H1 (cell line): ENCODE data around the gene POU3F1. TPM values are rescaled to one million over a fixed set of nuclear protein-coding genes. Genes with fewer than 3 reads are reported as not detected.

Source experiments
- CTCF ChIA-PET: fragments of 300-600 bp; sonication (Branson Sonifier 250); formaldehyde crosslinking; loops from one replicate; lab custom pipeline; 2021; ENCODE audit not compliant: partially characterized antibody; lab: Charles Lee
- POLR2A ChIA-PET: fragments of 300-600 bp; sonication (Branson Sonifier 250); formaldehyde crosslinking; loops from one replicate; lab custom pipeline; 2021; ENCODE audit warnings: inconsistent platforms; ENCODE audit not compliant: partially characterized antibody; lab: Charles Lee
- DNase-seq, 2 experiments: peaks; one replicate each; pipeline versions ENCODE4 v3.0.0 to v3.0.0-alpha.2; 2010 to 2022; ENCODE audit warnings: low spot score in 2 of 2, low read depth in 1 of 2, mixed read lengths in 1 of 2
- FAIRE-seq: peaks from 2 replicates; lab custom pipeline; 2011; peaks lifted over from hg19 to GRCh38; lab: Jason Lieb, UNC
- H2AFZ ChIP-seq: 2 replicates; pipeline ENCODE4 v1.8.1; 2012; ENCODE audit warnings: low read length, inconsistent platforms
- H2AK5ac ChIP-seq: 2 replicates; pipeline ENCODE4 v1.6.1; 2013; ENCODE audit warnings: low read depth, low read length
- H2BK120ac ChIP-seq: replicated peaks from 2 replicates; pipeline ENCODE3; 2013; ENCODE audit warnings: low read depth, low read length, inconsistent platforms
- H2BK12ac ChIP-seq: 2 replicates; pipeline ENCODE4 v1.6.1; 2013; ENCODE audit warnings: low read depth, low read length
- H2BK15ac ChIP-seq: 2 replicates; pipeline ENCODE4 v1.6.1; 2013; ENCODE audit warnings: low read length
- H2BK20ac ChIP-seq: 2 replicates; pipeline ENCODE4 v1.6.1; 2013; ENCODE audit warnings: low read length
- H2BK5ac ChIP-seq: 2 replicates; pipeline ENCODE4 v1.6.1; 2013; ENCODE audit warnings: low read depth, low read length
- H3K14ac ChIP-seq: 2 replicates; pipeline ENCODE4 v1.6.1; 2013; ENCODE audit warnings: inconsistent platforms; ENCODE audit not compliant: insufficient read length
- H3K18ac ChIP-seq: 2 replicates; pipeline ENCODE4 v1.6.1; 2013; ENCODE audit warnings: low read length; ENCODE audit errors: extremely low read depth
- H3K23ac ChIP-seq: 2 replicates; pipeline ENCODE4 v1.6.1; 2013; ENCODE audit warnings: inconsistent platforms; ENCODE audit not compliant: insufficient read length
- H3K23me2 ChIP-seq: 2 replicates; pipeline ENCODE4 v1.6.1; 2013; ENCODE audit warnings: low read depth, low read length
- H3K27ac ChIP-seq: 2 replicates; pipeline ENCODE4 v1.6.1; 2011; ENCODE audit warnings: low read depth, low read length, inconsistent platforms
- H3K27me3 ChIP-seq, 4 experiments: replicated peaks in 1 of 4; 1 replicate in 1 of 4; 2 replicates in 3 of 4; pipeline versions ENCODE4 v1.6.1 to v1.8.1; 2011 to 2013; ENCODE audit warnings: low read length in 3 of 4, mild to moderate bottlenecking in 3 of 4, inconsistent platforms in 2 of 4, mixed read lengths in 2 of 4, moderate library complexity in 1 of 4; ENCODE audit not compliant: control insufficient read depth in 3 of 4, insufficient read depth in 3 of 4; ENCODE audit errors: extremely low read depth in 1 of 4
- H3K36me3 ChIP-seq, 4 experiments: 2 replicates each; pipeline versions ENCODE4 v1.6.1 to v1.8.1; 2011 to 2013; ENCODE audit warnings: mild to moderate bottlenecking in 4 of 4, low read length in 3 of 4, moderate library complexity in 2 of 4, control low read depth in 1 of 4, inconsistent platforms in 1 of 4; ENCODE audit not compliant: insufficient read depth in 4 of 4, control insufficient read depth in 2 of 4
- H3K4ac ChIP-seq: replicated peaks from 2 replicates; pipeline ENCODE3; 2013; ENCODE audit warnings: low read length, low read depth, mixed read lengths, inconsistent platforms; ENCODE audit not compliant: insufficient read length
- H3K4me1 ChIP-seq, 4 experiments: replicated peaks in 1 of 4; 1 replicate in 1 of 4; 2 replicates in 3 of 4; pipeline versions ENCODE4 v1.6.1 to v1.8.1; 2011 to 2013; ENCODE audit warnings: low read length in 3 of 4, inconsistent platforms in 2 of 4, mixed read lengths in 1 of 4; ENCODE audit not compliant: insufficient read depth in 4 of 4, control insufficient read depth in 3 of 4
- H3K4me2 ChIP-seq, 2 experiments: 2 replicates each; pipeline versions ENCODE4 v1.6.1 to v1.8.1; 2011 to 2013; ENCODE audit warnings: low read depth in 2 of 2, low read length in 2 of 2, control low read depth in 1 of 2, inconsistent platforms in 1 of 2, mild to moderate bottlenecking in 1 of 2; ENCODE audit not compliant: insufficient read depth in 1 of 2
- H3K4me3 ChIP-seq, 4 experiments: fragments of 200-600, 300-600 bp in 1 of 4; sonication (generic), shearing (Covaris generic), sonication (Bioruptor Twin) in 1 of 4; 2 replicates each; pipeline versions ENCODE4 v1.5.1 to v1.8.1; 2011 to 2016; ENCODE audit warnings: low read length in 4 of 4, low read depth in 3 of 4, control low read depth in 2 of 4, inconsistent platforms in 2 of 4, mild to moderate bottlenecking in 2 of 4, mixed read lengths in 1 of 4, moderate library complexity in 1 of 4; ENCODE audit not compliant: insufficient read depth in 2 of 4; ENCODE audit errors: extremely low read depth in 1 of 4
- H3K56ac ChIP-seq: replicated peaks from 2 replicates; pipeline ENCODE3; 2013; ENCODE audit warnings: low read depth, mild to moderate bottlenecking, mixed read lengths, low read length, inconsistent platforms; ENCODE audit not compliant: insufficient read length
- H3K79me1 ChIP-seq: 2 replicates; pipeline ENCODE4 v1.6.1; 2013; ENCODE audit warnings: low read depth, low read length, control low read depth
- H3K79me2 ChIP-seq, 2 experiments: 2 replicates each; pipeline versions ENCODE4 v1.6.1 to v1.8.1; 2012 to 2013; ENCODE audit warnings: low read length in 2 of 2, mild to moderate bottlenecking in 2 of 2, inconsistent platforms in 1 of 2; ENCODE audit not compliant: insufficient read depth in 2 of 2, control insufficient read depth in 1 of 2
- H3K9ac ChIP-seq, 4 experiments: replicated peaks in 1 of 4; 1 replicate in 1 of 4; 2 replicates in 3 of 4; pipeline versions ENCODE4 v1.6.1 to v1.8.1; 2011 to 2013; ENCODE audit warnings: low read depth in 3 of 4, low read length in 3 of 4, control low read depth in 2 of 4, mild to moderate bottlenecking in 2 of 4, moderate library complexity in 2 of 4, inconsistent platforms in 1 of 4; ENCODE audit errors: extremely low read depth in 1 of 4
- H3K9me3 ChIP-seq, 2 experiments: 2 replicates each; pipeline versions ENCODE4 v1.6.1 to v1.8.1; 2012 to 2013; ENCODE audit warnings: mild to moderate bottlenecking in 2 of 2, moderate library complexity in 2 of 2, control low read depth in 1 of 2, inconsistent platforms in 1 of 2, low read depth in 1 of 2, low read length in 1 of 2, mixed read lengths in 1 of 2; ENCODE audit not compliant: insufficient read depth in 2 of 2
- H4K20me1 ChIP-seq, 2 experiments: replicated peaks in 1 of 2; 2 replicates each; pipeline versions ENCODE3 to v1.8.1; 2011 to 2013; ENCODE audit warnings: inconsistent platforms in 2 of 2, low read length in 2 of 2, mild to moderate bottlenecking in 1 of 2; ENCODE audit not compliant: insufficient read depth in 2 of 2, control insufficient read depth in 1 of 2
- H4K5ac ChIP-seq: 2 replicates; pipeline ENCODE4 v1.6.1; 2013; ENCODE audit warnings: low read length, low read depth, mixed read lengths, inconsistent platforms; ENCODE audit not compliant: insufficient read length
- H4K8ac ChIP-seq: 2 replicates; pipeline ENCODE4 v1.8.0; 2013; ENCODE audit warnings: mild to moderate bottlenecking, moderate library complexity, low read length, inconsistent platforms; ENCODE audit not compliant: insufficient read depth; ENCODE audit errors: extremely low read depth
- H4K91ac ChIP-seq: replicated peaks from 2 replicates; pipeline ENCODE3; 2013; ENCODE audit warnings: low read length, mixed read lengths, inconsistent platforms; ENCODE audit not compliant: insufficient read length
- CEBPB ChIP-seq: IDR thresholded peaks from 2 replicates; pipeline ENCODE4 v1.6.1; 2012; ENCODE audit warnings: low read depth, low read length
- KDM4A ChIP-seq: IDR thresholded peaks from one replicate; pipeline ENCODE4 v1.7.1; 2012; ENCODE audit warnings: low read depth, mild to moderate bottlenecking, moderate library complexity, low read length, inconsistent platforms; ENCODE audit not compliant: severe bottlenecking
- POLR2A ChIP-seq, 2 experiments: IDR thresholded peaks; 1 replicate in 1 of 2; 2 replicates in 1 of 2; pipeline ENCODE4 v1.6.1; 2011; ENCODE audit warnings: low read depth in 2 of 2, low read length in 2 of 2, mild to moderate bottlenecking in 2 of 2; ENCODE audit errors: control extremely low read depth in 1 of 2
- SIX5 ChIP-seq: IDR thresholded peaks from 2 replicates; pipeline ENCODE4 v1.6.1; 2011; ENCODE audit warnings: mild to moderate bottlenecking, low read depth, low read length
- TAF1 ChIP-seq: IDR thresholded peaks from 2 replicates; pipeline ENCODE4 v1.6.1; 2011; ENCODE audit warnings: mild to moderate bottlenecking, low read depth, low read length
- WGBS, 2 experiments: shearing (Covaris generic) in 1 of 2; methylation state at CpG; one replicate each; pipeline versions ENCODE4 v1.1.6 to v1.1.7; 2013 to 2015; ENCODE audit warnings: low lambda C conversion rate in 2 of 2, mixed read lengths in 2 of 2, inconsistent platforms in 1 of 2, low coverage in 1 of 2, missing lambda C conversion rate in 1 of 2; ENCODE audit not compliant: insufficient replicate concordance in 2 of 2, insufficient coverage in 1 of 2, insufficient read length in 1 of 2; ENCODE audit errors: extremely low coverage in 1 of 2, missing lambda C conversion rate in 1 of 2; 5-methylcytosine and 5-hydroxymethylcytosine counted together
- polyA plus RNA-seq, 7 experiments: library from polyadenylated mRNA; depleted of rRNA in 3 of 7; stranded (reverse) in 5 of 7; unstranded in 2 of 7; fragments of >200 nt in 5 of 7; fragments of 200-250 nt in 2 of 7; gene quantifications; 1 replicate in 5 of 7; 2 replicates in 1 of 7; 4 replicates in 1 of 7; pipeline versions ENCODE4 v1.2.1 to v1.2.3, GENCODE V29; 2011 to 2013; ENCODE audit warnings: missing spikeins in 2 of 7, mixed read lengths in 2 of 7
- total RNA-seq: library from RNA; stranded (reverse); fragmentation: NEBNext Ultra II Directional; extraction: Animal tissue kit (Norgen Biotek cat#: 25700); gene quantifications from 2 replicates; pipeline ENCODE4 v1.2.1, GENCODE V29; 2021
- TF ChIP-seq, protein P1 (sequence below), 3 experiments: IDR thresholded peaks; 1 replicate in 2 of 3; 2 replicates in 1 of 3; pipeline versions ENCODE4 v1.5.1 to v1.6.1; 2011; ENCODE audit warnings: low read length in 3 of 3, mild to moderate bottlenecking in 3 of 3, inconsistent platforms in 2 of 3, low read depth in 1 of 3, moderate library complexity in 1 of 3; ENCODE audit not compliant: insufficient read depth in 1 of 3; ENCODE audit errors: control extremely low read depth in 1 of 3

Gene POU3F1
- total and polyA plus RNA-seq, 2 of the 8 experiments (the other 6 are each of a cell fraction or from before 2014, with no cell fraction given) = 4.2 to 10.8 TPM

DNA sequence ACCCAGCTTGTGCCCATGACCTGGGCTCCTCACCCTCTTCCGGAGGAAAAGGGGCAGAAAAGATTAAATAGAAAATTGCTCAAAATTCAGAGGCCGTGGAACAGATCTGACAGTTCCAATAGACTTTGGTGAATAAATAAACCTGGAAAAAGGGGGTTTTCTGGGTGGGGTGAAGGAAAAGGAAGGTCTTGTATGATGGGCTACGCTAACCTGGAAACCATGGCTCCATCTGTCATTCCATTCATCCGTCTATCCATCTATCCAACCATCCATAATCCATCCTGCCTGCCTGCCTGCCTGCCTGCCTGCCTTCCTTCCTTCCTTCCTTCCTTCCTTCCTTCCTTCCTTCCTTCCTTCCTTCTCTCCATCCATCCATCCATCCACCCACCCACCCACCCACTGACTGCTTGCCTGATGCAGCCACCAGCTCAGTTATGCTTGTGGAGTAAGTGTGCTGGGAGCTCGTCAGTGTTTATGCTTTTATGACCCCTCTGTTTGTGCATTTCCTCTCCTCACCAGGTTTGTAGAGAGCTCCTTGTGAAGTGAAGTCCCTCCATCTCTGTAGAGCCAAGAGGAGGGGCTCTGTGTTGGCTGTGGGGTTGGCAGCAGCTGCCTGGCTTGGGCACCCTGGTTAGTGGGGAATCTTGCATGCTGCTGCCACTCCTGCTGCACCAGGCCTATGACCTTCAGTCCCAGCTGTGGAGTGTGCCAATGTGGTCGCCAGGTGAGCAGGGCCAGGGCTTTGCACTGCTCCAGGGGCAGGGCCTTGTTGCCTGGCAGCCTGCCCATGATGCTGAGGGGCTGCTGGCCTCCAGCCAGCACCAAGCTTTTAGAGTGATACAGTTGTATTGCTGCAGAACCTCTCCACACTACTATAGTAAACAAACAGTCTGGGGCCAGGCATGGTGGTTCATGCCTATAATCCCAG, 16.0 kb upstream of the POU3F1 start:
- no peak overlapping the region for H3K27ac ChIP-seq
- no peak for TF ChIP-seq CEBPB
- no peak for TF ChIP-seq TAF1
- TF ChIP-seq POLR2A (IDR thresholded peaks at IDR 0.05; ENCODE audit: control extremely low read depth in 1 of 2, low read depth in 2 of 2, low read length in 2 of 2) = no peak
- TF ChIP-seq KDM4A = no peak
- TF ChIP-seq, protein P1, sequence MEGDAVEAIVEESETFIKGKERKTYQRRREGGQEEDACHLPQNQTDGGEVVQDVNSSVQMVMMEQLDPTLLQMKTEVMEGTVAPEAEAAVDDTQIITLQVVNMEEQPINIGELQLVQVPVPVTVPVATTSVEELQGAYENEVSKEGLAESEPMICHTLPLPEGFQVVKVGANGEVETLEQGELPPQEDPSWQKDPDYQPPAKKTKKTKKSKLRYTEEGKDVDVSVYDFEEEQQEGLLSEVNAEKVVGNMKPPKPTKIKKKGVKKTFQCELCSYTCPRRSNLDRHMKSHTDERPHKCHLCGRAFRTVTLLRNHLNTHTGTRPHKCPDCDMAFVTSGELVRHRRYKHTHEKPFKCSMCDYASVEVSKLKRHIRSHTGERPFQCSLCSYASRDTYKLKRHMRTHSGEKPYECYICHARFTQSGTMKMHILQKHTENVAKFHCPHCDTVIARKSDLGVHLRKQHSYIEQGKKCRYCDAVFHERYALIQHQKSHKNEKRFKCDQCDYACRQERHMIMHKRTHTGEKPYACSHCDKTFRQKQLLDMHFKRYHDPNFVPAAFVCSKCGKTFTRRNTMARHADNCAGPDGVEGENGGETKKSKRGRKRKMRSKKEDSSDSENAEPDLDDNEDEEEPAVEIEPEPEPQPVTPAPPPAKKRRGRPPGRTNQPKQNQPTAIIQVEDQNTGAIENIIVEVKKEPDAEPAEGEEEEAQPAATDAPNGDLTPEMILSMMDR (IDR thresholded peaks at IDR 0.05; ENCODE audit: control extremely low read depth in 1 of 3, insufficient read depth in 1 of 3, low read depth in 1 of 3, low read length in 3 of 3) = no peak
- TF ChIP-seq SIX5 = no peak
- TF ChIP-seq, all 59 proteins: peak for 0
- Histone ChIP-seq H2BK5ac (no peak overlapping the region), H3K9me3 (no peaks in the 10 kb centered on the region), H3K23me2 (no peaks in the 10 kb centered on the region), H3K79me1 (peaks cover 6% of the 10 kb centered on the region; the same call in 1 of the 2 replicates), H2BK12ac (no peak overlapping the region), H2BK120ac (no peak overlapping the region), H4K20me1 (peaks cover 0 to 3% of the 10 kb centered on the region in 2 experiments), H3K23ac (no peak overlapping the region), H3K18ac (no peak overlapping the region), H4K91ac (no peak overlapping the region), H2AFZ (no peak overlapping the region), H3K27me3 (no peaks in the 10 kb centered on the region; a peak in 4 of 7 replicates), H3K36me3 (no peaks in the 10 kb centered on the region), H3K9ac (no peak overlapping the region), H3K79me2 (peaks cover 0 to 2% of the 10 kb centered on the region in 2 experiments; a peak in 1 of 4 replicates), H4K8ac (no peak overlapping the region), H3K56ac (no peak overlapping the region), H2BK15ac (no peak overlapping the region), H3K4me3 (no peak overlapping the region), H2BK20ac (no peak overlapping the region), H3K14ac (no peak overlapping the region), H4K5ac (no peak overlapping the region), H2AK5ac (no peak overlapping the region), H3K4ac (no peak overlapping the region), H3K4me1 (peaks cover 0 to 17% (median 10%) of the 10 kb centered on the region in 4 experiments; a peak in 6 of 7 replicates), H3K4me2 (no peak overlapping the region; a peak in 1 of 4 replicates)
- 85% methylated on average over 6 of the region's 6 CpGs; no CpG with 5 or more reads in 1 of the 2 experiments for WGBS, 2 experiments
- ChIA-PET CTCF (interaction anchor here (0.5 to 18.0 kb wide), 11 partner anchors 9 to 1186 kb away, joined by 3 to 212 read pairs (median 3); no protein-coding TSS in a partner anchor), POLR2A (interaction anchor here (0.7 to 1.8 kb wide), 5 partner anchors 11 to 30 kb away, joined by 3 to 7 read pairs (median 3); partner anchors contain the start of gene POU3F1)
- FAIRE-seq = no peak
- no peak for DNase-seq
